NT2/D1 (cell line): ENCODE data around the gene CLDN22.

Experiments
- YY1 ChIP-seq: IDR thresholded peaks from 2 replicates; pipeline ENCODE4 v1.6.1; 2011; ENCODE audit not compliant: insufficient read length, insufficient read depth
- ZNF274 ChIP-seq: IDR thresholded peaks from 2 replicates; pipeline ENCODE4 v1.6.1; 2011; ENCODE audit warnings: mild to moderate bottlenecking, low read depth, low read length

GRCh38 chr4:183344523-183345255 is 24.6 kb upstream of the CLDN22 start:
- TF ChIP-seq YY1 = no peak
- TF ChIP-seq ZNF274 = no peak
